ENCODE measurements around the gene CZIB.

The CZIB gene

DNA sequence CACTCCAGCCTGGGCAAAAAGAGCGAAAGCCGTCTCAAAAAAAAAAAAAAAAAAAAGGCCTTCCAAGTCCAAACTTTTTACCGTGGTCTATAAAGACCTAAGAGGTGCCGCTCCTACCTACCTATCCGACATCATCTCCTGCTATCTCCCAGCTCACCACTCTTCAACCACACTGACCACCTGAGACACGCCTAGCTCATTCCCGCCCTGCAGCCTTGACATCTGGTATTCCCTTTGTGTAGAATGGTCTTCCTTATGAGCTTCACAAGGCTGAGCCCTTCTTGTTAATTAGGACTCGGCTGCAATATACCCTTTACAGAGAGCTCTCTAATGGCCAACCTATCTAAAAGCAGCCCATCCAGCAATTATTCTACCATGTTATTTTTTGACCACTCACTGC lies 17.2 kb upstream of the CZIB start:
- POLR2A ChIA-PET: interaction anchor here (0.7 to 1.0 kb wide), 2 partner anchors 16 to 25 kb away, joined by 3 read pairs; no protein-coding TSS in a partner anchor
- peak overlapping the region; percentile 74 for H3K4me3 ChIP-seq (ENCODE audit: low read depth, low read length)
- CTCF ChIA-PET: interaction anchor here (1.0 kb wide), 1 partner anchor 41 kb away, joined by 3 read pairs; no protein-coding TSS in a partner anchor
- TF ChIP-seq, protein P1, sequence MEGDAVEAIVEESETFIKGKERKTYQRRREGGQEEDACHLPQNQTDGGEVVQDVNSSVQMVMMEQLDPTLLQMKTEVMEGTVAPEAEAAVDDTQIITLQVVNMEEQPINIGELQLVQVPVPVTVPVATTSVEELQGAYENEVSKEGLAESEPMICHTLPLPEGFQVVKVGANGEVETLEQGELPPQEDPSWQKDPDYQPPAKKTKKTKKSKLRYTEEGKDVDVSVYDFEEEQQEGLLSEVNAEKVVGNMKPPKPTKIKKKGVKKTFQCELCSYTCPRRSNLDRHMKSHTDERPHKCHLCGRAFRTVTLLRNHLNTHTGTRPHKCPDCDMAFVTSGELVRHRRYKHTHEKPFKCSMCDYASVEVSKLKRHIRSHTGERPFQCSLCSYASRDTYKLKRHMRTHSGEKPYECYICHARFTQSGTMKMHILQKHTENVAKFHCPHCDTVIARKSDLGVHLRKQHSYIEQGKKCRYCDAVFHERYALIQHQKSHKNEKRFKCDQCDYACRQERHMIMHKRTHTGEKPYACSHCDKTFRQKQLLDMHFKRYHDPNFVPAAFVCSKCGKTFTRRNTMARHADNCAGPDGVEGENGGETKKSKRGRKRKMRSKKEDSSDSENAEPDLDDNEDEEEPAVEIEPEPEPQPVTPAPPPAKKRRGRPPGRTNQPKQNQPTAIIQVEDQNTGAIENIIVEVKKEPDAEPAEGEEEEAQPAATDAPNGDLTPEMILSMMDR (IDR thresholded peaks at IDR 0.05; ENCODE audit: insufficient read depth, low read length, missing control alignments): no peak
- no peak for DNase-seq (ENCODE audit: low read depth, low spot score)

DNA sequence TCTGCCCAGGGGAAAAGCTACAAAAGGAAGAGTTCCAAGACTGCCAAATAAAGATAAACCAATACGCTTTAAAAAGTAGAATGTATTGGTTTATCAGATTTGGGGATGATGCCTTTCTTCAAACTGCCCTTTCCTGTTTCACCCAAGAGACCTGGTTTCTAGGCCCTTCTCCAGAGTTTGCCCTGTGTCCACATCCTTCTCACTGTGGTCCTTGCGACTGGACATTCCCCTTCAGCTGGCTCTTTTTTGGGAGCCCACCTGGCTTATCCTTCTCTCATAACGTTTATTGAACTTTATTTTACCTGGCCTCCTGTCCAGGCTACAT lies 490 bp upstream of the CZIB start:
- no peak for DNase-seq (ENCODE audit: low read depth, low spot score)
- POLR2A ChIA-PET: interaction anchor here (1.0 kb wide), 1 partner anchor 16 kb away, joined by 3 read pairs; no protein-coding TSS in a partner anchor
- peak overlapping the region; percentile 100 for H3K4me3 ChIP-seq (ENCODE audit: low read depth, low read length)
- TF ChIP-seq, protein P1 (IDR thresholded peaks at IDR 0.05; ENCODE audit: insufficient read depth, low read length, missing control alignments): no peak
- CTCF ChIA-PET: no interaction called here

DNA sequence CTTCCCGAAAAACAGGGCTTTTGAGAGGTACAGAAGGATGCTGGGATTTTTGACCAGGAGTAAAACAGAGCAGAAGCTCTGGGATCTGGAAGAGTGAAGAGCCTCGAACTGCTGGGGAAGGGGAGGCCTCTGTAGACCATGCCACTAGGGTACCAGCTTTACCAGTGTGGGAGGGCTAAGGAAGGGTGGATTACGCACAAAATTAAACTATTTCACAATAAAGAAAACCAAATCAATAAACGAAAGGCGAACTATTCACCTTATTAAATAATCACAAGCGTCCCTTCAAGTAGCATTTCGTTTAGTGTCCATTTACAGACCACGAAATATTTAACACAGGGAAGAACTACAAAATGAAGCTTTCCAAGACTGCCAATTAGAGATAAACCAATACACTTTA lies 723 bp downstream of the CZIB start:
- CTCF ChIA-PET: no interaction called here
- peak overlapping the region; percentile 100 for H3K4me3 ChIP-seq (ENCODE audit: low read depth, low read length)
- POLR2A ChIA-PET: no interaction called here
- no peak for DNase-seq (ENCODE audit: low read depth, low spot score)
- TF ChIP-seq, protein P1 (IDR thresholded peaks at IDR 0.05; ENCODE audit: insufficient read depth, low read length, missing control alignments): no peak

DNA sequence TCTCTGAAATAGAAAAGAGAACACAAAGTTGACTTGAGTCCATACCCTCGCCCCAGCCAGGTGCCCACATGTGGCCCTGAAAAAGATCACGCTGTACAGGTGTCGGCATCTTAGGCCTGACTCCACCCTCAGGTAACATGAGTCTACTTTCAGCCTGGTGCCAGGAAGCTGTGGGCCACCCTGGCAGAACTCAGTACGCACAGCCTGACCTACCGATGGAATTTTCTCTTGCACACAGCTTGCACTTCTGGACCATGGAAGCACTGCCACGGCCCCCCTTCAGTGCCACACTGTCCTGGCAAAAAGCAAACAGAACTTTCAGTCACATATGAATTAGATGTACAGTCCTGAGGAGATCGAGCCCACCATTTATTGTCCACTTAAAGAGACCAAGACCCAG lies 2.2 kb downstream of the CZIB start:
- CTCF ChIA-PET: no interaction called here
- no peak for DNase-seq (ENCODE audit: low read depth, low spot score)
- TF ChIP-seq, protein P1 (IDR thresholded peaks at IDR 0.05; ENCODE audit: insufficient read depth, low read length, missing control alignments): no peak
- POLR2A ChIA-PET: no interaction called here
- no peak overlapping the region for H3K4me3 ChIP-seq (ENCODE audit: low read depth, low read length)

DNA sequence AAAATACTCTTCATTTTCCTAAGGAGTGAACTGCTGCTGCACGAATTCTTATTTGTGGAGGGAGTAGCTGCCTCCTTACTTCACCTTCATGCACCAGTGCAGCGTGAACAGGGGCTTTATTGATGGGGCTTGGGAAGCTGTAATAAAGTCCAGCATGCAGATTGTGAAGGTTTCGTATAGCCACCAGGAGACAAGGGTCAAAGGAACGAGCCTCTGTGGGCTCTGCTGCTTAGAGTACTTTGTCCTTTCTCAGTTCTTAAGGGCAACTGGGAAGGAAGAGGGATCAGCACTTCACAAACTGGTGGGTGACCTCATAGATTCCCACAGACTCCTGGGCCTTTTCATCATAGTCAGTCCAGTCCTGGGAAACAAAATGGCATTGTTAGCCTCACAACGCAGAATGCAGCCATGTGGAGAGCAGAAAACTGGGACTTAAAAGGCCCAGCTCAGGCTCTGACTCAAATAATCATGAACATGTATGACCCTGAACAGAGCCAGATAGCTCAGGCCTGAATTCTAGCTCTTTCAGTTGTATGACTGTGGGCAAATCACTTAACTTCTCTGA lies 6.0 kb downstream of the CZIB start:
- CTCF ChIA-PET: no interaction called here
- DNase-seq (ENCODE audit: low read depth, low spot score): no peak
- TF ChIP-seq, protein P1 (IDR thresholded peaks at IDR 0.05; ENCODE audit: insufficient read depth, low read length, missing control alignments): no peak
- POLR2A ChIA-PET: no interaction called here
- H3K4me3 ChIP-seq (ENCODE audit: low read depth, low read length): no peak overlapping the region

DNA sequence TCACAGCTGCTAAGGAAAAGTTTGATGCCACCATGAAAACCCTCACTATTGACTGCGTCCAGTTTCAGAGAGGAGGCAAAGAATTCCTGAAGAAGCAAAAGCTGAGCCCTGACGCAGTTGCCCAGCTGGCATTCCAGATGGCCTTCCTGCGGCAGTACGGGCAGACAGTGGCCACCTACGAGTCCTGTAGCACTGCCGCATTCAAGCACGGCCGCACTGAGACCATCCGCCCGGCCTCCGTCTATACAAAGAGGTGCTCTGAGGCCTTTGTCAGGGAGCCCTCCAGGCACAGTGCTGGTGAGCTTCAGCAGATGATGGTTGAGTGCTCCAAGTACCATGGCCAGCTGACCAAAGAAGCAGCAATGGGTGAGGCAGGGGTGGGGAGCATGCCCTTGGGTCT lies 9.5 kb downstream of the CZIB start:
- no peak overlapping the region for H3K4me3 ChIP-seq (ENCODE audit: low read depth, low read length)
- no peak for DNase-seq (ENCODE audit: low read depth, low spot score)
- ChIA-PET CTCF (interaction anchor here (1.2 kb wide), 1 partner anchor 9 kb away, joined by 3 read pairs; no protein-coding TSS in a partner anchor), POLR2A (no interaction called here)
- TF ChIP-seq, protein P1 (IDR thresholded peaks at IDR 0.05; ENCODE audit: insufficient read depth, low read length, missing control alignments): no peak
